Upper lobe of left lung (tissue), 4 donors: ENCODE data around the gene MANBA.

Experiments used
- CTCF ChIP-seq, 6 experiments: fragments of 450-650 bp in 4 of 6; fragments of 200-600 bp in 2 of 6; sonication (generic) in 2 of 6; IDR thresholded peaks; one replicate each; pipeline ENCODE4 v1.5.1; 2016 to 2019; ENCODE audit warnings: antibody characterized with exemption in 6 of 6
- POLR2A ChIP-seq, 4 donors: fragments of 450-650 bp; IDR thresholded peaks; one replicate each; pipeline ENCODE4 v1.5.1; 2016 to 2017; ENCODE audit warnings: antibody characterized with exemption in 4 of 4, mild to moderate bottlenecking in 2 of 4

- no peak for TF ChIP-seq CTCF (IDR thresholded peaks at IDR 0.05)
- TF ChIP-seq POLR2A (IDR thresholded peaks at IDR 0.05) = no peak
These were observed 82.0 kb downstream of the MANBA start for GRCh38 chr4:102678695-102679335.
